Inferior parietal cortex (tissue), 1 donor: ENCODE data around the gene RPS6KA4.
A peak's percentile ranks its signal among the peaks of the same experiment; 100 is the strongest.
"Not testable (repeated sequence)": the region's sequence is repeated elsewhere in the genome, so short reads cannot be mapped to it uniquely, and the experiment has no call there.

Source experiments
- DNase-seq: peaks from one replicate; pipeline ENCODE4 v3.0.0-alpha.2; 2016; ENCODE audit errors: extremely low spot score

The RPS6KA4 gene

DNA sequence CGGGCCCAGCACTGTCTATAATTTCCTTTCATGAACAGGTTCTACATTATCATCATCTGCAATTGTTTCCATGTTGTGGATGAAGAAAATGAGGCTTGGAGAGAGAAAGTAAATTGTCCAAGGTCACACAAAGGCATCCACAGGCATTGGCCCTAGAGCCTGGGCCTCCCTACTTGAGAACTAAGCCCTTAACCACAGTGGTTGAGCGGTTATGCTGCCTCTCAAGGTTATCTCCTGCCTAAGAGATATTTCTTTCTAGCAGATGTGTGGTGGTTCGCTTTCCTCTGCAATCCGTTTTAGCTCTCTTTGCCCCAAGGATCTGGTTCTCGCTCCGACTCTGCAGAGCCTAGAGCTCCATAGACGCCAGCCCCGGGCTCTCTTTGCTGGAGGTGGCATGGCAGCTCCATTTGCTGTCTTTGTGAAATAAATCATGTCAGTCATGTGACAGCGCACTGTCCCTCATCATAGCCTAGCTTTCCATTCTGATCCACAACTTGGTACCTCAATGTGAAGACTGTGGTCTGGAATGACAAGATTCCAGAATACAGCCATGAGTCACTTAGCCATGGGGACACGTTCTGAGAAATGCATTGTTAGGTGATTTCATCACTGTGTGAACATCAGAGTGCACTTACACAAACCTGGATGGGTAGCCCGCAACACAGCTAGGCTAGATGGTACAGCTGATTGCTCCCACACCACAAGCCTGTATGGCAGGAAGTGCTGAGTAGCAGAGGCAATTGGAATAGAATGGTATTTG lies 27.2 kb downstream of the RPS6KA4 start:
- no peak for DNase-seq

DNA sequence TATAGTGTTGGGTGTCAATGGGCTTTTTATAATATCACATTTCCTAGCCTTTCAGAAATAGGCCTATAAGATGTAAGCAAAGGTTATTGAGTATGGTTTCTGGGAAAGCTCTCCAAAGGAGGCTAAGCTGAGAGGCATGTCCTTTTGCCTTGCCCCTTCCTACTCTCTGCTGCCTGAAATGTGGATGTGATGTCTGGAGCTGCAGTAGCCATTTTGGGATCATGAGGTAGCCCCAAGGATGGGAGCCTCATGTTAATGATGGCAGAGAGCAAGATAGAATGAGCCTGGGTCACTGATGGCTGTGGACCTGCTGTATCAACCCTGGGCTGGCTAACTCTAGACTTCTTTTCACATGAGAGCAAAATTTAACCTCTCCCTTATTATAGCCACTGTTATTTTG lies 29.0 kb downstream of the RPS6KA4 start:
- no peak for DNase-seq

DNA sequence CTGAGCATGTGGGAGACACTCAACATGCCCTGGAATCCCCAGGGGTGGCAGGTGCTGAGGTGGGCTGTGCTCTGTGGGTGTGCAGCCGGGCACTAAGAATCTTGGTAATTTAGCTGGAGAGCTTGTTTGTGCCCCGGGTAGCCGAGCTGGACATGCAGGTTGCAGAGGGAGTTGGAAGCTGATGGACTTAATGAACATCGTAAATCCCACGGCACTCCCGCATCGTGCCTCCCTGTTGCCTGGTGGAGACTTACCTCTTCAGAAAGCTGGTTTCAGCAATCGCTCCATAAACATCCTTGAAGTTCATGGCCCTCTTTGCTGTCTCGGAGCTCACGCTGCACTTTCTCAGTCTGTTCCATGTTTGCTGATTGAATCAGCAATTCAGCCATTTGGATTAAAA lies 29.9 kb downstream of the RPS6KA4 start:
- no peak for DNase-seq

- no peak for DNase-seq
Observed at GRCh38 chr11:64389851-64390250, 30.9 kb downstream of the RPS6KA4 start.

DNA sequence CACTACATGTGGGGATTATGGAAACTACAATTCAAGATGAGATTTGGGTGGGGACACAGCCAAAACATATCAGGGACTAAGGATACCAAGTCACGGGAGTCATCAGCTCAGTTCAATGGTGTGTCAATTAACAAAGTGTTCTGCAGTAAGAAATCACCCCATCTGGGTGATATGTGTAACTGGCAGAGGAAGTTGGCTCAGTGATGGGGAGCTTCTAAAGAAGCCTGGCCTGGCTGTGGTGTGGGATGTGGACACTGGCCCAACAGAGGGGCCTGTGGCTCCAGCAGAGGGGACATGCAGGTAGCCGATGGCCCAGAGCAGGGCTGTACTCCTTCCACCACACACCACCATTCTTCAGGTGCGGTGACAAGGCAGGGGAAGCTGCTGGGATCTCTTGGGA lies 31.6 kb downstream of the RPS6KA4 start:
- DNase-seq: no peak

- no peak for DNase-seq
Observed at GRCh38 chr11:64391839-64392238, 32.9 kb downstream of the RPS6KA4 start.

DNA sequence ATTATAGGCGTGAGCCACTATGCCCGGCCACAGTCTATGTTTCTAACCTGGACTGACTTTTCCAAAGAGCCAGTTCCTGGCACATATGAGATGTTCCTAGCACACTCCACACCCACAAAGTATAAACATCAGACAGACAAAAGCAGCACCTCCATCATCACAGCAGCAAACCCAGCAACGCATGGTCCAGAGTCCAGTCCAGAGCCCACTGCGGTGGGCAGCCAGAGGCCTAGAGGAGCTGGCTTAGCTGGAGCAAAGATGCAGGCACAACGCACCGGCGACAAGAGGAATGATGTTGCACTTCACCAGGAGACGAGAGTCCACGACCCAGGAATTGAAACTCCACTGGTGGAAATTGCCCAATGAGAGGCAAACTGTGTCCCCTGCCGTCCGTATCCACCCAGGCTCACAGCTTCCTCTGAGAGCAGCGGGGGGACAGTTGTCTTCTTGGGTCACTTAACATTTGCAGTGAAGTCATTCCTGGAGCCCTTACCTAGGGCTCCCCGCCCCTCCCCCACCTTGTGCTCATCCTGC lies 36.6 kb downstream of the RPS6KA4 start:
- DNase-seq: peak; percentile 18

DNA sequence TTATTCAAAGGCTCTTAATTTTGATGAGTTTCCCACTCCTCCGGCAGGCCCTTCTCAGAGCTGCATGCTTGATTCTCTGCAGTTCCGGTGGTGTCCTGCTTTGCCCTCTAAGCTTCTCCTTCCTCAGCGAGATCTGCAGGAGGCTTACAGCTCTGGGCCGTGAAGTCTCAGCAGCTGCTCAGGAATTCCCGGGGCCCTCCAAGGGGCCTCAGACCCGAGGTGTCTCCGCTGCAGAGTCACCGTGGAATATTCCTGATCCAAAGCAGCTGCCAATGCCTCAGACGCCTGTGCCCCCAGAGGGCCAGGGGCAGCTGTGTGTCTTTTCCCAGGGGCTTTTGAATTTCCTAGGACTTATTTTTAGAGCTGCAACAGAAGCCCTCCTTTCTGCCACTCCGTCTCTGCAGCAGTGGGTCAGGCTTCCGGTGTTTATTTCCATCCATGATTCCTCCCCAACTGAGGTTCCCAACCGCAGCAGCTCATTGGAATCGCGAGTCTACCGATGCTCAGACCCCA lies 37.2 kb downstream of the RPS6KA4 start:
- no peak for DNase-seq

DNA sequence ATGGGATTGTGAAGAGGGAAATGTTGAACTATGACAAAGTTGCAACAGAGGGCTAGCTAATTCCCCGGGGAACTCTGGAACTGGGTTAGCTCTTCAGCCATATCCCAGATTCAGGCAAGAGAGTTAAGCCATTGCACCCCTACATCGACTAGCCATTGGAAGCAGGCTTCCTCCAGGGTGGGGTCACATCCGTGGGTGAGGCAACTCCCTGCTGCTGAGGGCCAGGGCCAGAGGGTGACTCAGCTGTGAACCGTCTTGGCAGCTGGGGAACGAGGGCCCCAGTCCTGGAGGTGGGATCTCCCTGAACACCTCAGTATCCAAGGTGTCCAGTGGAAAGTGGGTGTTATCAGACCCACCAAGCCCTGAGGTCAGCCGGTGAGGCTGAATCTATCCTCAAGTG lies 41.1 kb downstream of the RPS6KA4 start:
- no peak for DNase-seq

DNA sequence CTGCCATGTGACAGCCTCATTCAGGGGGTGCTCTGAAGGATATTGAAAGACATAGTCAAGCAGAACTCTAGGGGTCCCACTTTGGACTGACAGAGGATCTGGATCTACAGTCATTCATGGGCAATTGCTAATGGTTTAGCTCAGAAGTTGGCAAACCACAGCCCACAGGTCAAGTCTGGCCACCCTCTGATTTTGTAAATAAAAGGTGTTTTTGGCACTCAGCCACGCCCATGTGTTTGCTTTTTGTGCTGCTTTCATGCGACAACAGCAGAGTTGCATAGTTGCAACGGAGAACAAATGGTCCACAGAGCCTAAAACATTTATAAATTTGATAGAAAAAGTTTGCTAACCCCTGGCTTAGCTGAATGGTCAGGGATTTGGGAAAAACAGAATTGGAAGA lies 41.7 kb downstream of the RPS6KA4 start:
- no peak for DNase-seq

DNA sequence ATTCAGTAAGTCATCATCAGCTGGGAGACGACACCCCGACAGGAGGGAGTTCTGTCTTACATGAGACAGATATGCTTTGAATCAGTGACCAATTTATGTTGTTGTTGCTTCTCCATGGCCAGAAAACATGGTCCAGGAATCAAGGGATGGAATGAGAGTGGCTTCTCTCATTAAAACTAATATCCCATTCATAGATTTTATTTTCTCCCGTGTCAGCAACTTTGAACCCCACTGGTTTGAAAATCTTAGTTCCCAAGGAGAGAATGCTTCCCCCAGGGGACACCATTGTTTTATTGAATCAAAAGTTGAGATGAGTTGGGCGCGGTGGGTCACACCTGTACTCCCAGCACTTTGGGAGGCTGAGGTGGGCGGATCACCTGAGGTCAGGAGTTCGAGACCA lies 42.8 kb downstream of the RPS6KA4 start:
- no peak for DNase-seq

GRCh38 chr11:64403106-64403505 lies 44.1 kb downstream of the RPS6KA4 start:
- no peak for DNase-seq

DNA sequence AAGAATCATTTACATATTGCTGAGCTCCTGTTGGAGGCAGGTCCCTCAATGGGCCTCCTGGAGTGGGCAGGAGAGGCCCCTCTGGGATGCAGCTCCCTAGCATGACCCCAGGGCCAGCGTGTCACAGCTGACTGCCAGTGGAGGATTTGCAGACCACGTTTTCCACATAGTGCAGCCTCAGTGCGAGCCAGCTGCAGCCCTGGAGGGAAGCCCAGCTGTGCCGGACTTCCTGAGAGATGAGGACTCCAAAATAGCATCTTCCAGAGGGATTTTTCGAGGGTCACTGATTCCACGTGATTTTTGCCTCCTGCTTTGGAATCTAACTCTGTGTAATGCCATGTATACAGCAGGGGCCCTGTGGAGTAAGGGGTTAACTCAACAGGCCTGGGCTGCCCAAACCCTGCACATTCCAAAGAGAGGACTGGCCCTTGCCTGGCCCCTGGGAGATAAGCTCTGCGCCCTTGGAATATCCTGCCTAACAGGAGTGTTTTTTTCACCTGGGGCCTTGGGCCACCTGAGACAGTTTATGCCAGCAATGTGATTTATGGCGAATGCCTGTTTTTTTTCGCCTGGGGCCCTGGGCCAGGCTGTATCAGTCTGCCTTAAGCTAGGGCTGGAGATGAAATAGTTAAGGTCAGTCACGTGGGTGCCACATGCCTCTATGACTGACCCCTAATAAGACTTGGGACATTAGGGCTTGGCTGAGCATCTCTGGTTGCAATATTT lies 47.4 kb downstream of the RPS6KA4 start:
- DNase-seq: no peak

- DNase-seq: no peak
Observed at GRCh38 chr11:64407221-64407620, 48.3 kb downstream of the RPS6KA4 start.

GRCh38 chr11:64407630-64408029 lies 48.7 kb downstream of the RPS6KA4 start:
- no peak for DNase-seq

- DNase-seq: no peak
Observed at GRCh38 chr11:64409278-64409677, 50.3 kb downstream of the RPS6KA4 start.

DNA sequence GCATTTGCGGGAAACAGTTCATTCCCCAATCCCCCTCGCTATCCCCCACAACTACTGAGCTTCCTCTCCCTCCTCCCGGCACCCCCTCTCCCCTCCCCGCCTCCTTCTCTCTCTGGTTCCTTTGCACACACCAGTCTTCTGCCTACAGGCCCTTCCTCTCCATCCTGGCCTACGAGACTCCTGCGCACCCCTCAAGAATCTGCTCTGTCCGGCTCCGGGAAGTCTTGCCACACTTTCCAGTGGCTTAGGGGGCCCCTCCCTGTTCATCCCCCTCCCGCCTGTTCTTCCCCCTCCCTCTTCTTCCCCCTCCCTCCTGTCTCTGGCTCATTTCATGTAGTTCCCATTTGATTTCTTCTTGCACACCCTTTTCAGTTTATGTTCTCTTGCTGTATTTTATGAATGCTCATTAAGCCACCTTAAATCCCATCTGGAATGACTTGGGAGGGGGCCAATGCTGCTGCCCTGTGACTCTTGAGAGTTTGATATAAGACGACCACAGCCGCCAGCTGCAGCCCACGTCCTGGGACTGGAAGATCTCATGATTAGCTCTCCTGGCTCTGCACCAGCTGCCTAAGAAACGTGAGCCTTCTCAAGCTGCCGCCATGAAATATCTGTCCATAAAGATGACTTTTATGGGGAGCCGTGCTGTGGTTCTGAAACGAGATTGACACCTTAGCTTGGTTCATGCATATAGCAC lies 50.9 kb downstream of the RPS6KA4 start:
- DNase-seq: no peak

DNA sequence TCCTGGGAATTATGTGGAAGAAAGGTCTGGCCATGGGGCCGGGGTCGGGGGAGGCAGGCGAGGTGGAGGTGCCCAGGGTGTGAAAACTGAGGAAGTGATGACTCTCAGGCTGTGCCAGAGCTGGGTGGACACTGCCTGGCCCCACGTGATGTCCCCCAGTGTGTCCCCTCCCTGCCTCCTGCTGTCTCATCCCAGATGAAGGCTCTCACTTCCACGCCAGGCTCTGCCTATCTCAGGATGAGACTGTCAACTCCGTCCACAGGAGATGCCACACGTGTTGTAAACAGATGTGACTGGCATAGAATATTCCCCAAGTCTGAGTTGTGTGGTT lies 51.4 kb downstream of the RPS6KA4 start:
- no peak for DNase-seq

DNA sequence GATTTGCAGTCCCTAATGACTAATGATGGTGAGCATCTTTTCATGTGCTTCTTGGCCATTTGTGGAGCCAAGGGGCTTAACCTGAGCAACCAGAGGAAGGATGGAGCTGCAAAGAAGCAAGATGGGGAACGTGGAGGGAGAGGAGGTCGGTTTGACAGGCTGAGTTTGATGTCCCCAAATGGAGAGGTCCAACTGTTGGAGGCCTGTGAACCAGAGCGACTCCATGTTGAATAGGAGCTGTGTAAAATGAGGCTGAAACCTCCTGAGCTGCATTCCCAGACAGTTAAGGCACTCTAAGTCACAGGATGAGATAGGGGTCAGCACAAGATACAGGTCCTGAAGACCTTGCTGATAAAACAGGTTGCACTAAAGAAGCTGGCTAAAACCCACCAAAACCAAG lies 54.5 kb downstream of the RPS6KA4 start:
- no peak for DNase-seq

DNA sequence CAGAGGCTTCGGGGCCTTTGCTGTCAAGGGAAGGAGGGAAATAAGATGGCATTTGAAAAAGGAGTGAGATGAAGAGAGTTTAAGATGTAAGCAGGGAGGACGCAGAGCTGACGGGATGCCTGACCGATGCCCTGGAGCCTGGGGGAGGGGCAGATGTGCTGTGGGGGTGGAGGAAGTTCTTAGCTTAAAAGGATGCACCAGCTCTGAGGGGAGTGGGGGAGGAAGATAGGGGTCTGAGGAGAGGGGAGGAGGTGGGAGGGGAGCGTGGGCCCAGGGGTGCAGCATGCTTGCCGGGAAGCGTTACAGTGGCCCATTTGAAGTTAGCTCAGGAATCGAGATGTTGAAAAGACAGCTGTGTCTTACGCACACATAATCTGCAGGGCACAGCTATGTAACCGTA lies 56.3 kb downstream of the RPS6KA4 start:
- no peak for DNase-seq

DNA sequence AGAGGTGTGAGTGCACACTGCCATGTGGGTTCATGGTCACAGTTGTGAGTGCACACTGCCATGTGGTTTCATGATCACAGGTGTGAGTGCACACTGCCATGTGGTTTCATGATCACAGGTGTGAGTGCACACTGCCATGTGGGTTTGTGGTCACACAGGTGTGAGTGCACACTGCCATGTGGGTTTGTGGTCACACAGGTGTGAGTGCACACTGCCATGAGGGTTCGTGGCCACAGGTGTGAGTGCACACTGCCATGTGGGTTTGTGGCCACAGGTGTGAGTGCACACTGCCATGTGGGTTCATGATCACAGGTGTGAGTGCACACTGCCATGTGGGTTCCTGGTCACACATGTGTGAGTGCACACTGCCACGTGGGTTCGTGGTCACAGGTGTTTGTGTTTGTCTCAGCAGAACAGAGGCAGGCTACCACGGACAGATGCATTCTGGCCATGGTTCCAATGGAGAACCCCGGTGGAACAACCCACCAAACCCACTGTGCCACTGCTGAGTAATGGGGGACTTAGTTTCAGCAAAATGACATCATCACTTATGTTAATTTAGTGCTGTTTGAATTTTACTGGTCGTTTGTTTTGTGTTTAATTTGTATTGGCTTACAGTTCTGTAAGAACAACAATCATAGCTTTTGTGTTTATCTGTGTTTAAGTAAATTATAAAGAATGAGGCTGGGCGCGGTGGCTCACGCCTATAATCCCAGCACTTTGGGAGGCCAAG lies 57.2 kb downstream of the RPS6KA4 start:
- DNase-seq: no peak

GRCh38 chr11:64418233-64418632 lies 59.3 kb downstream of the RPS6KA4 start:
- DNase-seq: not testable (repeated sequence)
